ENCODE data around the gene AP4S1.
A peak's percentile ranks its signal among the peaks of the same experiment; 100 is the strongest.
"Not testable (repeated sequence)": the region's sequence is repeated elsewhere in the genome, so short reads cannot be mapped to it uniquely, and the experiment has no call there.

Gene AP4S1

DNA sequence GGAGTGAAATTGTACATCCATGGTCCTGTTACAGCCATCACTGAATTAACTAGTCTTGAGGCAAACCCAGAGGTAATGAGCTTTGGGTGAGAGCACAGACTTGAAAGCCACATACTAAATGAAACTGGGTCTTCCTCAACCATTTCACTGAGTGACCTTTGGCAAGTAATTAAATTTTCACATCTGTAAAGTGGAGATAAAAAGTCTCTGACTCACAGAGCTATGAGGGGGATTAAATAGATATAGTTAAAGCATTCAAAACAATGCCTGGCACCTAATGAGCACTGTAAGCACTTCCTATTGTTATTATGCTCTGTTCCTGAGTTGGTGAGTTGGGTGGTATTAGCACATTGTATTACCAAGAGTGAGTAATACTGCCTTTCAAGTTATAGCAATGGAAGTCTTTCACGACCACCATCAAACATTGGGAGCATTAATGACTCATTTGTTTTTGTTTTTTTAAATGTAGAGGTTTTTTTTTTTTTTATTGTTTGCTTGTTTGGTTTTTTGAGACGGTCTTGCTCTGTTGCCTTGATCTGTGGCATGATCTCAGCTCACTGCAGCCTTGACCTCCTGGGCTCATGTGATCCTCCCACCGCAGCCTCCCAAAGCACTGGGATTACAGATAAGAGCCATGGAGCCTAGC lies 13.2 kb downstream of the AP4S1 start:
- H3K27me3 Mint-ChIP-seq, result no peaks in the 10 kb centered on the region
- no peaks in the 10 kb centered on the region for H3K9me3 Mint-ChIP-seq
- no peak overlapping the region for H3K4me3 Mint-ChIP-seq
- H3K4me1 Mint-ChIP-seq (ENCODE audit: low read depth in 2 of 2), result peaks cover 0 to 9% of the 10 kb centered on the region in 2 donors
- no peak for DNase-seq
- peaks cover 7% of the 10 kb centered on the region for H3K36me3 Mint-ChIP-seq (ENCODE audit: insufficient read depth)
- H3K27ac Mint-ChIP-seq, result no peak overlapping the region
- ATAC-seq (replicated peaks), result no peak

DNA sequence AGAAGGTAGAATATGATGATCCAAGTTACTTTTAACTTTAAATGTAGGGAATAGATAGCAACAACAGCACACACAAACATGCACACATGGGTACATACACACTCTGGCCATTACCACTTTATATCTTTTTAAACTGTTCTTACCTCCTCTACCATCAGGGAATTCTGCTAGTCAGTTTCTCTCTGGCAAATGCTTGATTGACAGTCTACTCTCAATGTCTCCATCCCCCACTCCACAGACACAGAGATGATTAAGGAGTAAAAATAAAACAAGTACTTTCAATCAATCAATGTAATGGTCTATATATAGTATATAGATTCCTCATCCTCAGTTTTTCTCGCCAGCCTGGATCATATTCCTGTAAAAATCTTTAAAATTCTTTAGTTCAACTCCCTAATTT lies 16.9 kb downstream of the AP4S1 start:
- DNase-seq, result no peak
- H3K4me3 Mint-ChIP-seq, result no peak overlapping the region
- no peak overlapping the region for H3K27ac Mint-ChIP-seq

DNA sequence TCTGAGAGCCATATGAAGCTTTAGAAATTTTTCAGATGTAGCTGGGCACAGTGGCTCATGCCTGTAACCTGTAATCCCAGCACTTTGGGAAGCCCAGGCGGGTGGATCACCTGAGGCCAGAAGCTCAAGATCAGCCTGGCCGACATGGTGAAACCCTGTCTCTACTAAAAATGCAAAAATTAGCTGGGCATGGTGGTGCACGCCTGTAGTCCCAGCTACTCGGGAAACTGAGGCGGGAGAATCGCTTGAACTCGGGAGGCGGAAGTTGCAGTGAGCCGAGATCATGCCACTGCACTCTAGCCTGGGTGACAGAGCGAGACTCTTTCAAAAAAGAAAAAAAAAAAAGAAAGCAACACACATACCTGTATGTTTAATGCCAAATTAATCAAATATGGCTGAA lies 17.4 kb downstream of the AP4S1 start:
- H3K27me3 Mint-ChIP-seq; DNase-seq; H3K4me3 Mint-ChIP-seq; H3K27ac Mint-ChIP-seq; ATAC-seq (replicated peaks); H3K9me3 Mint-ChIP-seq; H3K36me3 Mint-ChIP-seq (ENCODE audit: insufficient read depth): not testable (repeated sequence)
- peaks cover 0 to 14% of the 10 kb centered on the region in 2 donors for H3K4me1 Mint-ChIP-seq (ENCODE audit: low read depth in 2 of 2)

More for the DNA sequence above, 16.9 kb downstream of the AP4S1 start:
- Mint-ChIP-seq H3K4me1 (ENCODE audit: low read depth in 2 of 2) (peaks cover 0 to 14% of the 10 kb centered on the region in 2 donors), H3K36me3 (ENCODE audit: insufficient read depth) (peaks cover 8% of the 10 kb centered on the region), H3K27me3 (no peaks in the 10 kb centered on the region), H3K9me3 (no peaks in the 10 kb centered on the region)
- no peak for ATAC-seq (replicated peaks)

DNA sequence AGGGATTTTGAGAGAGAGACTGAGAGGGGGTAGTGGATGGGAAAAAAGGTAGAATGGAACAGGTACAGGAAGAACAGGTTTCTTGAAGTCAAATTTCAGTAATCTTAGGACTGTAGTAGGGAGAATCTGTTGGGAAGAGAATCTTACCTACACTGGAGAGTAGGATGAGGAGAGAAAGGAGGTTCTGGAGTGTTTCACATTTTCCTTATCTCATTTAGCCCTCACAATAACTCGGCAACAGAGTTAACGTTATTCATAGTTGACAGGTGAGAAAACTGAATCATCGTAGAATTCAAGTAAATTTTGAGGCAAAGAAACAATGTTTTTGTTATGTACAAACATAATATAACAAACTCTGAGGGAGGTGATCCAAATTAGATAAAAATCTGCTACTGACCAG lies 17.9 kb downstream of the AP4S1 start:
- Mint-ChIP-seq H3K9me3 (no peaks in the 10 kb centered on the region), H3K36me3 (ENCODE audit: insufficient read depth) (peaks cover 8% of the 10 kb centered on the region), H3K27ac (no peak overlapping the region), H3K4me1 (ENCODE audit: low read depth in 2 of 2) (peaks cover 0 to 10% of the 10 kb centered on the region in 2 donors), H3K27me3 (no peaks in the 10 kb centered on the region), H3K4me3 (no peak overlapping the region)
- DNase-seq (no peak), ATAC-seq (replicated peaks) (no peak)

DNA sequence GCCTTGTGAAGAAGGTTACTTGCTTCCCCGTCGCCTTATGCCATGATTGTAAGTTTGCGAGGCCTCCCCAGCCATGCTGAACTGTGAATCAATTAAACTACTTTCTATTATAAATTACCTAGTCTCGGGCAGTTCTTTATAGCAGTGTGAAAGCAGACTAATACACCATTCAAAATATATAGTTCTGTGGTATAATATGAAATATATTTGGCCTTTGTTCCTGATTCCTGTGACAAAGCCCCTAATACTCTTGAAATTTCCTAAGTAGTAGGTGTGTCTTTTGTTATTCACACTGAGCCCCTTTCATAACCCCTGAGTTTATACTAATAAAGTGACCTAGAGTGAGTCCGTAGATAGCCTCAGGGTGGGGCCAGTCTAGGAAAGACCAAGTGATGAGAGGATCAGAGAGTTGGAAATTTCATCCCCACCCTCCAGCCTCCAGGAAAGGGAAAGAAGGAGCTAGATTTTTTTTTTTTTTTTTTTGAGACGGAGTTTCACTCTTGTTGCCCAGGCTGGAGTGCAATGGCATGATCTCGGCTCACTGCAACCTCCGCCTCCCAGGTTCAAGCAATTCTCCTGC lies 20.1 kb downstream of the AP4S1 start:
- Mint-ChIP-seq H3K36me3 (ENCODE audit: insufficient read depth) (peaks cover 4% of the 10 kb centered on the region), H3K27me3 (no peaks in the 10 kb centered on the region), H3K9me3 (no peaks in the 10 kb centered on the region), H3K4me3 (no peak overlapping the region), H3K27ac (no peak overlapping the region), H3K4me1 (ENCODE audit: low read depth in 2 of 2) (peaks cover 0 to 8% of the 10 kb centered on the region in 2 donors)
- ATAC-seq (replicated peaks) (no peak), DNase-seq (no peak)

DNA sequence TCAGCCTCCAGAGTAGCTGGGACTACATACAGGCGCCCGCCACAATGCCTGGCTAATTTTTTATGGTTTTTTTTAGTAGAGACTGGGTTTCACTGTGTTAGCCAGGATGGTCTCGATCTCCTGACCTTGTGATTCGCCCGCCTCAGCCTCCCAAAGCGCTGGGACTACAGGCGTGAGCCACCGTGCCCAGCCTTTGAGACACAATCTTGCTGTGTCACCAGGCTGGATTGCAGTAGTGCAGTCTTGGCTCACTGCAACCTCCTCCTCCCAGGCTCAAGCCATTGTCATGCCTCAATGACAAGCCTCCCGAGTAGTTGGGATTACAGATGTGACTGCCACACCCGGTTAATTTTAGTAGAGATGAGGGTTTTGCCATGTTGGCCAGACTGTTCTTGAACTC lies 22.1 kb downstream of the AP4S1 start:
- H3K27me3 Mint-ChIP-seq, result no peaks in the 10 kb centered on the region
- no peak for DNase-seq
- no peak overlapping the region for H3K27ac Mint-ChIP-seq
- H3K4me1 Mint-ChIP-seq (ENCODE audit: low read depth in 2 of 2), result peaks cover 0 to 5% of the 10 kb centered on the region in 2 donors
- no peaks in the 10 kb centered on the region for H3K9me3 Mint-ChIP-seq
- H3K4me3 Mint-ChIP-seq, result no peak overlapping the region
- no peak for ATAC-seq (replicated peaks)
- H3K36me3 Mint-ChIP-seq (ENCODE audit: insufficient read depth), result peaks cover 4% of the 10 kb centered on the region

DNA sequence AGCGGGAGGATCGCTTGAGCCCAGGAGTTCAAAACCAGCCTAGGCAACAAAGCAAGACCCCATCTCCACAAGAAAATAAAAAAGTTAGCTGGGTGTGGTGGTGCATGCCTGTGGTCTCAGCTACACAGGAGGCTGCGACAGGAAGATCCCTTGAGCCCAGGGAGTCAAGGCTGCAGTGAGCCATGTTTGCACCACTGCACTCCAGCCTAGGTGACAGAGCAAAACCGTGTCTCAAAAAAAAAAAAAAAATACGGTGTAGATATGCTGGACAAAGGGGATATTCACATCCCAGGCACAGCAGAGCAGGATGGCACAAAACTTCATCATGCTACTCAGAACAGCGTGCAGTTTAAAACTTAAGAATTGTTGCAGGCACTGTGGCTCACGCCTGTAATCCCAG lies 25.6 kb downstream of the AP4S1 start:
- Mint-ChIP-seq H3K27ac (no peak overlapping the region), H3K4me3 (no peak overlapping the region), H3K4me1 (ENCODE audit: low read depth in 2 of 2) (peaks cover 0 to 4% of the 10 kb centered on the region in 2 donors), H3K9me3 (no peaks in the 10 kb centered on the region), H3K27me3 (no peaks in the 10 kb centered on the region), H3K36me3 (ENCODE audit: insufficient read depth) (no peaks in the 10 kb centered on the region)
- no peak for ATAC-seq (replicated peaks)
- DNase-seq, result no peak

DNA sequence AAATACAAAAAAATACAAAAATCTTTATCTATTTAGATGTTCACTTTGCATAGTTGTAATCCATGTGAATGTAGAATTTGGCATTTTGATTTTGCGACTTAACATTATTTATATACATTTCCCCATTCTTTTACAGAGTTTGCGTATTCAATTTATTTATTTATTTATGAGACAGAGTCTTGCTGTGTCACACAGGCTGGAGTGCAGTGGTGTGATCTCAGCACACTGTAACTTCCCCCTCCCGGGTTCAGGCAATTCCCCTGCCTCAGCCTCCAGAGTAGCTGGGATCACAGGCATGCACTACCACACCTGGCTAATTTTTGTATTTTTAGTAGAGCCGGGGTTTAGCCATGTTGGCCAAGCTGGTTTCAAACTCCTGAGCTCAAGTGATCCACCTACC lies 26.1 kb downstream of the AP4S1 start:
- no peak for DNase-seq
- no peak overlapping the region for H3K4me3 Mint-ChIP-seq
- peaks cover 0 to 4% of the 10 kb centered on the region in 2 donors for H3K4me1 Mint-ChIP-seq (ENCODE audit: low read depth in 2 of 2)
- H3K36me3 Mint-ChIP-seq (ENCODE audit: insufficient read depth), result no peaks in the 10 kb centered on the region
- H3K9me3 Mint-ChIP-seq, result no peaks in the 10 kb centered on the region
- ATAC-seq (replicated peaks), result no peak
- H3K27me3 Mint-ChIP-seq, result no peaks in the 10 kb centered on the region
- H3K27ac Mint-ChIP-seq, result no peak overlapping the region

DNA sequence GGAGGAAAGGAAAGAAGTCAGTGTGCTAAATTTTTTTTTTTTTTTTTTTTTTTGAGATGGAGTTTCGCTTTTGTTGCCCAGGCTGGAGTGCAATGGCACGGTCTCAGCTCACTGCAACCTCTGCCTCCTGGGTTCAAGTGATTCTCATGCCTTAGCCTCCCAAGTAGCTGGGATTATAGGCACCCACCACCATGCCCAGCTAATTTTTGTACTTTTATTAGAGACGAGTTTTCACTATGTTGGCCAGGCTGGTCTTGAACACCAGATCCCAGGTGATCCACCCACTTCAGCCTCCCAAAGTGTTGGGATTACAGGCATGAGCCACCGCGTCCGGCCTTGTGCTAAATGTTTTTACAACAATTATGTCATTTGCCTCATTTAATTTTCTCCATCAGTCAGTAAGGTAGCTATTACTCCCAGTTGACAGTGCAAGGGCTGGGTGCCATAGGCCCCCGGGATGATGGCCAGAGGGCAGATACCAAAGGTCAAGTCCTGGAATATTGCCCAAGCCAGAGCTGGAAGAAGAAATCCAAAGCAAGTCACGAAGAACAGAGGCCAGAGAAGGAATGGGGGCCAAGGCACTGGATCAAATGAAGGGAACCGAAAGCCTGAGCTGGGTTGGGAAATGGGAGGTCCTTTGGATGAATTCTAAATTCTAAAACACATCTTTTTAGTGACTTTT lies 27.6 kb downstream of the AP4S1 start:
- not testable (repeated sequence) for H3K9me3 Mint-ChIP-seq; ATAC-seq (replicated peaks); H3K4me3 Mint-ChIP-seq; H3K27ac Mint-ChIP-seq; H3K36me3 Mint-ChIP-seq (ENCODE audit: insufficient read depth); H3K27me3 Mint-ChIP-seq; H3K4me1 Mint-ChIP-seq (ENCODE audit: low read depth in 2 of 2); DNase-seq

DNA sequence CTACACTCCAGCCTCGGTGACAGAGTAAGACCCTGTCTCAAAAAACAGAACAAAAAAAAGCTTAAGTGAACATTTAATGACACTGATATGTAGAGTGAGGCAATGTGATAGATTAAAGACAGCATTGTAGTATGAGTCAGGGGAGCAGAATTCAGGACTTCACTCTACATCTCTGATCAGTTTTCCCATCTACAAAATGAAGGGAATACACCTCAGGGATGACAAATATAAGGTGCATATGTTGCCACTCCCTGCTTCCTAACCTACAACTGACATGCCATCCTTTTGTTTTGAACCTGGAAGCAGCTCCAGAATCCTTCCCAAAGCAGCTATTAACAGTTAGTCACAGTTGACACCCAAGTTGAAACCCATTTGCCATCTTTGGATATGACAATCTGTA lies 31.6 kb downstream of the AP4S1 start:
- no peak for ATAC-seq (replicated peaks)
- H3K36me3 Mint-ChIP-seq (ENCODE audit: insufficient read depth), result no peaks in the 10 kb centered on the region
- no peaks in the 10 kb centered on the region for H3K27me3 Mint-ChIP-seq
- no peak overlapping the region for H3K27ac Mint-ChIP-seq
- DNase-seq, result no peak
- no peaks in the 10 kb centered on the region for H3K9me3 Mint-ChIP-seq
- peaks cover 4 to 16% of the 10 kb centered on the region in 2 donors for H3K4me1 Mint-ChIP-seq (ENCODE audit: low read depth in 2 of 2)
- H3K4me3 Mint-ChIP-seq, result no peak overlapping the region

DNA sequence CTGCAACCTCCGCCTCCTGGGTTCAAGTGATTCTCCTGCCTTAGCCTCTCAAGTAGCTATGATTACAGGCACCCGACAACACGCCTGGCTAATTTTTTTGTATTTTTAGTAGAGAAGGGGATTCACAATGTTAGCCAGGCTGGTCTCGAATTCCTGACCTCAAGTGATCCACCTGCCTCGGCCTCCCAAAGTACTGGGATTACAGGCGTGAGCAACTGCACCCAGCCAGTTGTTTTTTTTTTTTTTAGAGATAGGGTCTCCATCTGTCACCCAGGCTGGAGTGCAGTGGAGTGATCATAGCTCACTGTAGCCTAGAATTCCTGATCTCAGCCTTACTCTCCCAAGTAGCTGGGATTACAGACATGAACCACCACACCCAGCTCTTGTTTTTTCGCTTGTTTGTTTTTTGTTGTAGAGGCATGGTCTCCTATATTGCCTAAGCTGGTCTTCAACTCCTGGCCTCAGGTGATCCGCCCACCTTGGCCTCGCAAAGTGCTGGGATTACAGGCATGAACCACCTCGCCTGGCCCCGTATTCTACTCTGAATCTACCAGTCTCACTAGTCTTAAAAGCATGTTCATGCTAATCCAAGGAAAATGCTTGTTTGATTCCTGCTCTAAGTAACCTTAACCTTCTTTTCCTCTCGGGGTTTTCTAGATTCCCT lies 32.4 kb downstream of the AP4S1 start:
- Mint-ChIP-seq H3K36me3 (ENCODE audit: insufficient read depth) (no peaks in the 10 kb centered on the region), H3K27me3 (no peaks in the 10 kb centered on the region), H3K4me3 (no peak overlapping the region), H3K27ac (peak overlapping the region; percentile 17 to 20), H3K9me3 (no peaks in the 10 kb centered on the region), H3K4me1 (ENCODE audit: low read depth in 2 of 2) (peaks cover 4 to 16% of the 10 kb centered on the region in 2 donors)
- ATAC-seq (replicated peaks) (no peak), DNase-seq (no peak)

DNA sequence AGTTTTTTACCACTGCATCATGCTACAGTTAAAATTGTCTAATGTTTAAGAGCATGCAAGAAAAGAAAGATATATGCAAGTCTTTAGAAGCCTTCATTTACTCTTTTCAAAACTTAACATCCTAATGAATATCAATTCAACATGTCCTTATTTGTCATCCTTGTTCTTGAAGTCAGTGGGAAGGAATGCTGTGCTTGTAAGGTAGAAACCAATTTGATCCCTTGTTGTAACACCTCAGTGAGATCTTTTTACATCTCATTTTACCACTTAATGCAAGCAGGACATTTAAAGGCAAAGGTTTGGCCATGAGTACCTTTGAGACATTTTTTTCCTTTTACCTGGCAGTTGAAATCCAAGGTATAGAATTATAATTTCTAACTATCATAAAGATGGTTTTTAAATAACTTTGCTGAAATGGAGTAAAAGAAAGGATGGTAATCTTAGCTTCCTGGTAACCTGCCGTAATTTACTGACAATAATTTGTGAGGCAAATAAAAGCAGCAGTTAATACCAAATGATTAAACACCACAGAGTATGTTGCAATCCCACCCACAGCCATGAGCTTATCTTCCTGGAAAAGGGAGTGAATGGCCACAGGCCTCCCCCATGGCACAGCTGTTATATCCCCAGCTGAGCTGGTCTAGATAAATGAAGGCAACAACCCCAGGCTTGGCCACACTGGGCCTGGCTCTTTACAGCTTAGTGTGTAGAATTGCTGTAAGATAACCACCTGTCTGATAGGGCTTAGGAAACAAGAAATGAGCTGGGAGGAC lies 33.9 kb downstream of the AP4S1 start:
- H3K27me3 Mint-ChIP-seq, result no peaks in the 10 kb centered on the region
- H3K9me3 Mint-ChIP-seq, result no peaks in the 10 kb centered on the region
- no peaks in the 10 kb centered on the region for H3K36me3 Mint-ChIP-seq (ENCODE audit: insufficient read depth)
- H3K4me3 Mint-ChIP-seq, result no peak overlapping the region
- H3K27ac Mint-ChIP-seq, result no peak overlapping the region
- DNase-seq, result no peak
- no peak for ATAC-seq (replicated peaks)
- H3K4me1 Mint-ChIP-seq (ENCODE audit: low read depth in 2 of 2), result peaks cover 4 to 16% of the 10 kb centered on the region in 2 donors

DNA sequence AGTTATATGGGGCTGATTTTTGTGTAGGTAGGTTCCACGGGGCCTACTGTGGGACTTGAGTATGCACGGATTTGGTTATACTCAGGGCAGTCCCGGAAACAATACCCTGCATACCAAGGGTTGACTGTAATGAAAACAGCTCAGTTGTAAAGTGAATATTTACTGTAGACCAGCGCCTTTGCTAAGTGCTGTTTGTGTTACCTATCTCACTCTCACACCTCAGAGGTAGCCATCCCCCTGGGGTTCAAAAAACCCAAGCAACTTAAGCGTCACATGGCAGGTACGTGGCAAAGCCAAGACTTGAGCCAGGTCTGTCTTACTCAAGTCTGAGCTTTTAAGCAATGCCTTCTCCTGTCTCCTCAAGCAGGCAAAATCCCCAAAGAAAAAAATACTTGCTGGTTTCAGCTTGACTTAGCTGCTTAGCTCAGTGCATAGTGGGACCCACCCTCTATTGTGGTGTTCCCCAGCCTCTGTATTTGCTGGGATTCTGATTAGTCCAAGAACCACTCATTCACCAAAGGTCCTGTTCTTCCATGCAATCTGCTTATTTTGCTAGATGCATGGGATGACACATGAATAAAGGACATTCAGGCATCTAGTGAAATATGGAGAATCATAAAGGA lies 34.9 kb downstream of the AP4S1 start:
- Mint-ChIP-seq H3K27me3 (no peaks in the 10 kb centered on the region), H3K4me3 (no peak overlapping the region), H3K4me1 (ENCODE audit: low read depth in 2 of 2) (peaks cover 4 to 16% of the 10 kb centered on the region in 2 donors), H3K36me3 (ENCODE audit: insufficient read depth) (no peaks in the 10 kb centered on the region), H3K27ac (no peak overlapping the region), H3K9me3 (no peaks in the 10 kb centered on the region)
- DNase-seq, result no peak
- ATAC-seq (replicated peaks), result no peak
